GM19239 (cell line): ENCODE results near the gene STK39.

Source experiments
- DNase-seq: peaks from one replicate; pipeline ENCODE4 v3.0.0; 2011; ENCODE audit warnings: low spot score; ENCODE audit not compliant: insufficient read length
- FAIRE-seq: peaks from 2 replicates; lab custom pipeline; 2011; peaks lifted over from hg19 to GRCh38; lab: Jason Lieb, UNC

STK39 gene

DNA sequence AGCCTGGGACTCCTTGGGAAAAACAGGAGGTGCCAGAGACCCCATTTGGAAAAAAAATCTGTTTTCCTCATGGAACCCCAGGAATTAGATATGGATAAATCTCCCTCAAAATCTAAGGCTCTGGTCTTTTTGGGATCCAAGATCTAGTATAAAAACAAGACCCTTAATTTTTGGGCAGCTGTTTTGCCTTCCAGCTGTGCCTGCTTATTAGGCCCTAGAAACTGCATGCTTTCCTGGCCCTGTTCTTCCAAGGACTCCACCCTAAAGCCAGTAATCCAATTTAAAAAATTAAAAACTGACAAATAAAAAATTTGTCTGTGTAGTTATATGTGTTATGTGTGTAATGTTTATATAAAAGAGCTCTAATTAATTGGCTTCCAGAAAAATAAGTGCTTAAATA lies 274.6 kb downstream of the STK39 start:
- DNase-seq: no peak
- no peak for FAIRE-seq

DNA sequence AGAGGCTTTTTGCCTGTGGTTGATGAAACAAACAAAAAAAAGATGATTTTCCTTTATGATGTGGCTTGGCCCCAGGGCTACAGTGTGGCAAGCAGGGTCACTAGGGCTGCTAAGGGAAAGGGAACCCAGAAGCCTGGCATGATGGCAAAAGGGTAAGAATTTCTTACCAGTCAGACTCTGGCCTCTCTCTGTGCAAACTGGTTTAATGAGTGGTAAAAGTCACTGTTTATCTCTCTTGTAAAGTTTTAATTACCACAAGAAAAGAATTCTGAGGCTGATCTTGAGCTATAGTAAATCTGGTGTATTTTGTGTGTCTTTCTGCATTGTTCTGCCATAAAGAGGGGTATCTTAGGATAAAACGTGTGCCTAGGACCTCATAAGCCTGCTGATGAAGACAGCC lies 275.4 kb downstream of the STK39 start:
- FAIRE-seq (no peak), DNase-seq (no peak)

DNA sequence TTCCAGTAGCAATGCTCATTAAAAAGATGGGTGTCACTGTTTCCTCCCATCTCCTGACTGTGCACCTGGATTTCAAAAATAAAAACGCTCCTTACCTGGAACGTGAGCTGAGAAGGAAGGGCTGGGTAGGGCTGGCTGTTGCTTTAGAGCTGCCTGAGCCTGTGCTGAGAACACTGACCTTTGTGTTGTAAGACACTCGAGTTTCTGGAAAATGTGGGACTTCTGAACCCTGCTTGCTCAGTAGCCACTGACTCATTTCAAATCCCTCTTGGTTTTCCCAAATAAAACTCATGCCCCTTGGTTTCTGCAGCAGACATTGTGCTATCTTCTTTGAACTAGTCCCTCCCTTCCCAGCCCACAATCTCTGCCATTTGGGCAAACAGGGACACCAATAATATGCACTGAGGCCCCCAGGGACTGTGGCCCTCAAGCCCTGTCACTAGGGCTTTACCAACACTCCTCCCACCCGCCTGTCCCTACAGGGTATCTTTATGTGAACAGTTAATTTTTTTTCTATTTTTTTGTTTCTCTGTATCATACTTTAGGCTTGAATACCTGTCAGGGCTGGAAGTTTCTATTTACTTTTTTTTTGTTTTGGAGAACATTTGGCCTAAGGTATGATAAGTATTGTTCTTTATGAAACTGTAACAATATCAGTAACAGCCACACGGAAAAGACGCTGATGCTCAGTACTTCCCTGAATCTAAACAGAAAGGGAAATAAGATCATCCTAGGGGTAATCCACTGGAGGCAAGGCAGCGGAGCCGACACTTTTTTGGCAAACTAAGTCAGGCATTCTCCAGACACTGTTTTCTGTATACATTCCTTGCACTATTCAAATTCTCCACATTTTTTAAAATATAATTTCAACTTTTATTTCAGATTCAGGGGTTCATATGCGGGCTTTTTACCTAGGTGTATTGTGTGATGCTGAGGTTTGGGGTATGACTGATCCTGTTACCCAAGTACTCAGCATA lies 280.2 kb downstream of the STK39 start:
- DNase-seq: no peak
- FAIRE-seq: no peak

DNA sequence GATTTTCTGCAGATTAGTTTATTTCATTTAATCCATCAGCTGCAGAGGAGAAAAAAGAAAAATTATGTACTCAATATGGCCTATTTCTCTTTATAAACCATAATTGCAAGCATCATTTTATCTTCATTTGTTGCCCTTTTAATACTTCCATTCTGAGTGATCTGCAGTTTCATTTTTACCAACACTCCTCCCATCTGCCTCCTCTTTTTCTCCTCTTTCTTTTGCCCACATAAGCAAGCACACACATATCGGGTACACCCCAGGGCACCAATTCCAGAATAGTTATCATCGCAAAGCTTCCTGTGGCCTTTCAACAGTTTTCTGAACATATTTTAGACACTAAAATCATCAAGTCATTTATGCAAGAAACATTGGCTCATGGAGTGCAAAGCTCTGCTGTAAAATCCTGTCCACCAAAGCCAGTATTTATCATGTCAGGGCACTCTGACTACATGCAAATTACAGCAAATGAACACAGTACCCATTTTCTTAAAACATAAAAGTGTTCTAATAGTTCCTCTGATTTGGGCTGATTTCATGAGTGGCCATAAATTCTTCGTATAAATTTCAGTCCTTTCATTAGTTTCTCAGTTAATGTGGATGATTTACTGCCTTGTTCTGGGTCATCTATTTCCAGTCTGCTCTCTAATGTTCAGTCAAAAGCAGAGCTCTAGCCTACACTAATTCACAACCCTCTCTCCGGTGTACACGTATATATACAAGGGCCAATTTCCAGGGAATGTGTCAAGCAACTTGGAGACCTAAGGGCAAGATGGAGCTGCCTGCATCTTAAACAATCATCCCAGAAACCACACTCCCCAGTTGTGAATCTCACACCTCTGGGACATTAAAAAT lies 281.3 kb downstream of the STK39 start:
- no peak for FAIRE-seq
- no peak for DNase-seq

DNA sequence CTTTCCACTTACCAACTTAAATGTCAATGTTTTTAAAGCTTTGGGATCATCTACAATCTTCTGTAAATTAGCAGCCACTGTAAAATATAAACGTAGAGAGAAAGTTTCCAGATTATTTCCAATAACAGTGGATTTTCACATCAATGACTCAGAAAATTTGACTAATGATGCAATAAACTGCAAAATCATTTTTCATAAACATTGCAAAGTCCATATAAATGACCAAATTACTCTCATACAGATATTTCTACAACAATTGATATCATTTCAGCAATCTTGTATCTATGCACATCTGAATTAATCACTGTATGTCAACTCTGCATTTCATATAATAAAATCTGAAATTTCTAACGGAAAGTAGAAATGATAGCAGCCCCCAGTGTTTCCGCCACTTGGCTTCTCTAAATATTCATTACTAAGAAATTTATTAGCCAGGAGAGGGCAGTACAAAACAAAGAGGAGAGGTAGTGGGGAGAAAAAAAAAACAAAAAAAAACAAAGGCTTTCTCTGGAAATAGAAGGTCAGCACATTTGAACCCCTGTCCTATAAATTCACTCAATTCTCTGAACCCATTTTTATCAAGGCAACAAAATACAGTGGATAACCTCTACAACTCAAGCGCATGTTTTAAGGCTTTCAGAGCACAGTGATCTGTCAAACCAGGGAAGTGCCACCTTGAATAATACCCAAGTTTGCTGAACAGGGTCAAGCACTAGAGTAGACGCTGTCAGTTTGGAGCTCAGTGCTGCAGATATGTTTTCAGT lies 282.6 kb downstream of the STK39 start:
- no peak for DNase-seq
- FAIRE-seq: no peak

DNA sequence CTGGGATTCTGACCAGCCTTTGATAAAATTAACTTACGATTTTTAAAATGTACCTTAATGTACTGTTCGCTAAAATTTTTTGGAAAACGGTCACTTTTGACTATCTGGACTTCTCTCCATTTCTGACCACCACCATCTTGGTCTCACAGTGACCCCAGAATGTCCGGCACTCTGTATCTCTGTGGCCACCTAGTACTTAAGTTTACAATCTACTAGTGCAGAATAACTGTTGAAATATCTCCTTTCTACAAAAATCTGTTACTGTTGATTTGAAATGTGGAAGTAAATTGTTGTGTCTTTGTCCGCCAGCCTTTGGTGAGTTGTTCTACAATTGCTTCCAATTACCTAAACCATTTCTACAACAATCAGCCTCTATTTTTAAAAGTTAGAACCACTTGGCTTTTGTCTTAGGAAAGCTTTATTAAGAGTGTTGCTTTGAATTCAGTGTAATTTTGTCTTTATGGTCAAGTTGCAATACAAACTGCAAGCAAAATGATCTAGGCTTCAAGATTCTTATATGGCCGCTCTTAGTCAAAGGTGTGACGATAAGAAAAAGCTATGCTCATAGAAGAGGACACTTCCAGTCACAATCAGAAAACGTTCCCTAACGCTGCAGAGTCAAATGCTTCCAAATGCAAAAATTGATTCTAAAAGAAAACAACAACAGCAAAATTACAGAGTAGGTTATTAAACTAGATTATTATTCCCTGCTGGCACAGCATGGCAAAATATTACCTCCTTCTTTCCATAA lies 283.3 kb downstream of the STK39 start:
- FAIRE-seq: no peak
- DNase-seq: no peak

DNA sequence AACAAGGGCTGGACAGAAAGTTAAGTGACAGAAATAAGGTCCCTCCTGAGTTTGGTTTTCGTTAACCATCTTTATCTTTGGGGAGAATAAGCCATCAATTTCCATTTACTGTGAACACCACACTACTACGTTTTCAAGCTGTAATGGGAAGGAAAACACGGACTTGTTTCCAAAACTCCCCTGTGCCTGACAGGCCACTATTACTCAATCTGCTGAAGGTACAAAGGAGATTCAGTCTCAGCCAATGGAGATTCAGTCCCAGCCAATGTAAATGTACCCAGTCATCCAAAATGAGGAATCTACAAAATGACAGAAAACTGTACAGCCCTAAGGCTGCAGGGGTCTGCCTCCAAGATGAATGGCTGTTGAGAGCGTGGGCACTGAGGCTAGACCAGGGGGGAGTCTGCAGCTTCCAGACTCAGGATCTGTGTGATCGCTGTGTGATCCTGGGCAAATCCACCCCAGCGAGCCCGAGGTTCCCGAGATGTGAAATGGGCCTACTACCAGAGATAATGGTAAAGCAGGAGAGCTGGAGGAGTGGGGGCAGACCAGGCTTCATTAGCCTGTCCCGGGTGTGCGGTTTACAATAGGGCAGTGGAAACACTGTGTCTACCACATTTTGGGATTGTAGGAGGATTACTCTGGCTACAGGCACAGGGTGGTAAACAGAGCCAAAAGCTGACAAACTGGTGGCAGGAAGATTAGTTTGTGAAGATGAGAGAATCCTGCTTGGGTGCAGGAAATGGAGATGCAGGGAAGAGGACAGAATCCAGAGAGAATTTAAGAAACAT lies 284.8 kb downstream of the STK39 start:
- FAIRE-seq: no peak
- DNase-seq: no peak

DNA sequence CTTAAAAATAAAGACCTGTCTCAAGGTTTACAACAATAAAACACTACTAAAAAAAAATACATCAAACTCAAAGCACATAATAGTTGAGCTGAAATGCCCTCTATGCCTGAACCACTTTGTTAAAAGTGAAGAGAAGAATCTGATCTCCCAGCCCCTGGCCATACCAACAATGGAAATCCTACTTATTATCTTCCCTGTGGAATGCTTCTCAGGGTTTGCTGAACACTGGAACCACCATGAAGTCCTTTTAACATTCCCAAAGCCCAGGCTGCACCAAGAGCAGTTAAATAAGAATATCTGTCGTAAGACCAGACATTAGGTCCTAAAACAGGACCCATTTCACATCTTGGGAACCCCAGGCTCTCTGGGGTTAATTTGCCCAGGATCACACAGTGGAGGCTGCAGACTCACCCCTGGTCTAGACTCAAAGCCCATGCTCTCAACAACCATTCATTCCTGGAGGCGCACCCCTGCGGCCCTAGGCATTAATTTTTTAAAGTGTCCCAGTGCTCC lies 285.8 kb downstream of the STK39 start:
- FAIRE-seq: no peak
- DNase-seq: no peak

DNA sequence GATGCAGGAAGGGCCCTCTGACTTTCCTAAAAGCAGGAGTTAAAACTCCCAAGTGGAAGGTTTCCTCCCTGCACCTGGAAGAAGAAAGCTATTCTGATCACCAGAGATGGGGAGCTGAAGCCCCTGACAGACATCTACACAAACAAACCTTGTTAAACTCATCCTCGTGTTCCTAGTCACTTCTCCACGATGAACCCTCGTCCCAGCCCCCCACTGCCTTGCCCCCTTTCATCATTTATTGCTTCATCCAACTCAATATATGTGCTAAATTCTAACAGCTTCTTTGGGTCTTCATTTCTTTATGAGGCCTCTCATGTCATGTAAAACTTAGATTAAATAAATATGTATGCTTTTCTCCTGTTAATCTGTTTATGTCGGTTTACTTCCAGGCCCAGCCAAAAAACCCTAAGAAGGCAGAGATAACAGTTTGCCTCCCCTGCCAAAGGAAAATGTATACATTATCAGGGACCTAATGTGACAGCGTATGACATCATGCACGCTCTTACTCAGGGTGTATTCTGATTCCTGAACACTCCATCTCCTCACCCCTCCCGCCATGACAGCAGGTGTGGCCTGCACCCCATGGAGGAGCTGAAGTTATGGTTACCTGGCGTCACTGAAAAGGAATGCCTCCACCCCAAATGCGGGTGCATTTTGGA lies 287.2 kb downstream of the STK39 start:
- DNase-seq: no peak
- FAIRE-seq: no peak

DNA sequence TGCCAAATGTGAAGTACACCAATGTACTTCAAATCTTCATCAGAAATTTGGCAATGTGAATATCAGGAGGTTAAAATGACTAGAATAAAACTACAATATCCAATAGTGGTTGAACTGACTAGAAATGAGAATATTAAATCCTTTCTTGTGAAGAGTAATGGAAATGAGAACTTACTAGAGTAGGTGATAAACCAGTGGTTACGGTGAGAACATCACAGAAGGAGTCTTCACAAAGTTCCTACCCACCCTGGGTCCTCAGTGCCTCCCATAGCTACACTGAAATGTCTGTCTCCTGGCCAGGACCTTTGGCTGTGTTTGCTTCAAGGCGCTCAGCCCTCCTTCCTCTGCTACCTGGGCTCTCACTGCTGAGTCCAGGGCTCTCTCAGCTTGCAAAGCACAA lies 289.7 kb downstream of the STK39 start:
- no peak for FAIRE-seq
- DNase-seq: no peak

DNA sequence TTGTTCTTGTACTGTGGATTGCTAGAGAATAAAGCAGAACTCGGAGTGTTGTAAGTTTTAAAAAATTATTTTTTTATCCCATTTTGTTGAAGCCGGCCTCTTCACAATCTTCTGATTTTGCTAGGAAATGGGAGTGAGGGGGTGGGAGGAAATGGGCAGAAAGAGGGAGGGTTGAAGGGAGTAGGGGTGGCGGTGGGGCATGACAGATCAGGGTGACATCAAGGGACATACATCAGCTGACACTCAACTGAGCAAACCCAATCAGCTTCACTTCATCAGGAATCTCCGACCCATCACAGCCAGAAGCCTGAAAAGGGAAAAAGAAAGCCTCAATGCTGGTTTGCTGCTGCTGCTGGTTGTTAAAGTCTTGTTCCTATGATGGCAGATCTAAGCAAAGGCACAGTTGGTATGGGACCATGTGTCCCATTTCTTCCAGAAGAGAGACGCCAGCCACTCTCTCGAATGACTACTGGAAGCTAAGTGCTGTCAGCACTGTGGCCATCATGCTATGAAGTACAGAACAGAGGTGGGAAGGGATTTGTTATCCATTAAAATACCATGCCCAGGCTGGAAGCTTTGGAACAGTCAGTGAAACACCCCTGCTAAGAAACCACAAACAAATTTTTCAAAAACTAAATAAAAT lies 292.0 kb downstream of the STK39 start:
- FAIRE-seq (no peak), DNase-seq (no peak)

DNA sequence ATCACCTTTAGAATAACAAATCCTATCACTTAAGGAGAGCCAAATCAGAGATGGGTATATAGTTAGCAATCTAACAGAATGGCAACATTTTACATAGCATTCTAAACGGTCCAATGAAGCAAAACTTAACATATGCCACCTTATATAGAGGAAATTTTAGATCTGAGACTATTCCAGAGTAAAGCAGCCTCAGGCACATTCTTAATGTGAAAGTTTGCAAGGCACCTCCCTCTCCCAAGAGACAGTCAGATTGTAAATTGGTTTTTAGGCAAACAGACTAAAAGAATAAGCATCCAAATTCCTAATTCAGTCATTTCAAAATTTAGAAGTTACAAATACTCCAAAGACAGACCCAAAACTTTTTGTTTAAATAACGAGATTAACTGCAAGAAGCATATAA lies 292.9 kb downstream of the STK39 start:
- DNase-seq: no peak
- FAIRE-seq: no peak

DNA sequence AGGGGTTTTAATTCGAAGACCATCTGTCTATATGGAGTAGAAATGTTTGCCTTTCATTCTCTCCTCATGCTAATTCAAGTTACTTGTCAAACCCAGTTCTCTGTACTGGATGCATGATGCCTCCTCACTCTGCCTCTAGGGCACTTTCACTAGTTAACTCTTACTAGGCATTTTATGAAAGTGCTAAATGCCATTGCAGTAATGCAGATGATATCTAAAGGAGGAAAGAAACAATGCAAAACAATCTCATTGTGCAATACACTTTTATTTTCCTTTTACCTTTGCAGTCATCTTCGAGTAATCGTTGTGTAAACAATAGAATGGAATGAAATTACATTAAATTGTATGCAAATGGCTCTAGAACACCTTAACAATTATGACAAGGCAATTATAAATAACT lies 293.6 kb downstream of the STK39 start:
- FAIRE-seq (no peak), DNase-seq (no peak)

DNA sequence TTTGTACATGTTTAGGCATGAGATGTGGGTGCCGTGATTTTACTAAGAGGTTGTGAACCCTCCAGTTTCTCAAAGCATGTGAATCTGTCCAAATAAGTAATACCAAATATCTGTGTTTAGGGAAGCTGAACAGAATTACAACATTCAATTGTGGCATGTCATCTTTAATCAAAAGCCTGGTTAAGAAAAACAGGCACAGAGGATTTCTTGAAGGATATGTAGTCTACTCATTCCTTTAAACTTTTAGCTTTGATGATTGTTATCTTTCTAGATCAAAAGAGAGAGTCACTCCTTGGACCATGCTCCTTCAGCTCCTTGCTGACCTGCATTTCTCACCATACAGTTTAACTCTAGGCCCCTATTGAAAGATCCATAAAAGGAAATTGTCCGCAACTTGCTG lies 296.8 kb downstream of the STK39 start:
- DNase-seq: no peak
- no peak for FAIRE-seq

DNA sequence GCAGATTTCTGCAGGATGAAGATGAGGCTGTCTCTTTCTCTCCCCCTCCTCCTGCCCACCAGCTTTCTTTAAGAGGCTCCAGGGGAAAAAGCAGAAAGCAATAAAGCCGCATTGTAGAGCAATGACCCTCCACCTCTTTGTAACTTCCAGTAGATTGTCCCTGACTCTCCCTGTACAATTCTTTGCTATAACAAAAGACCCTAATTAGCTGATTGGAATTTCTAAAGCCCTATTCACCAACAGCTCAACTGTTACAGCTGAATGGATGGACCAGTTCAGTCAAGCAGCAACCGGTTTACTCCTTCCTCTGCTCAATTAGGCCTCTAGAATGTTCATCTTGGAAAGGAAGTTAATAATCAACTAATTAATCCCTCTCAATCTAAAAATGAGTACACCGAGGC lies 301.0 kb downstream of the STK39 start:
- DNase-seq (no peak), FAIRE-seq (no peak)

DNA sequence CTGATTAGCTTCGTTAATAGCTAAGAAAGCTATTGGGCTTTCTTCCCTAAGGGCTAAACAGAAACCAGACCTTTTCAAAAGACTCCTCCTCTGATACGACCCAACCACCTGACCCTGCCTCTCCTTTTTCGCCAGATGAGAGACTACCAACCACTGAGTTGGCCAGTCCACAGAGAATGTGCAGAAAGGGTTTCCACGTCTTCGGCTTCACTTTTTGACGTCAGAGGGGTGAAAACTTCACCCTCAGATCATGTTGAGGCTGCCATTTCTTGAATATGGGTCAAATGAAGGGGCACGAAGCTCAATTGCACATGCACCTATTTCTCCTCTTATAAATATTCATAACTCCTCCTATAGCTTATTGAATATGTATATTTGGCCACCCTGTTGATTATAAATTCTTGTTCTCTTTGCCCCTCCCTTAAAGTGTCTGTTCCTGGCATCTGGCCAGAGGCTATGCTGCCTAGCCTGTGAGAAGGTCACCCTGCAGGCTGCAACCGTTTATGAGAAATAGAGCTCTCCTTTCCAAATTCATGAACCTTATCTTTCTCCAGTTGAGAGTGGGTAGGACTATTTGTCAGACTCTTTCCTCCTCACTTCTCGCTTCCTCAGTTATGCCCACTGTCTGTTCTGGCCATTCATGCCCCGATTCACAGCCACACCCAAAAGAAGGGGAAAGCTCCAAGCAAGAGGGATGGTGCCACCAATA lies 301.6 kb downstream of the STK39 start:
- DNase-seq: no peak
- FAIRE-seq: no peak
